ENCODE results near the gene HLA-E. TPM values are rescaled to one million over a fixed set of nuclear protein-coding genes. Genes with fewer than 3 reads are reported as not detected.
"Not testable (repeated sequence)": the region's sequence is repeated elsewhere in the genome, so short reads cannot be mapped to it uniquely, and the experiment has no call there.

HLA-E gene
- 465 and 1,088 TPM in 2 replicates for total RNA-seq

- DNase-seq (ENCODE audit: low read depth in 2 of 2) = peak; percentile 100
Observed at GRCh38 chr6:30489081-30490025, at the start of gene HLA-E. Gene HLA-E, plus strand, starts transcription at chr6:30489509. Its CDS starts 23 bp downstream, at chr6:30489532.

GRCh38 chr6:30441171-30441570, 48.1 kb upstream of the HLA-E start:
- no peak for DNase-seq (ENCODE audit: low read depth in 2 of 2)

GRCh38 chr6:30443657-30444450, 45.5 kb upstream of the HLA-E start:
- DNase-seq (ENCODE audit: low read depth in 2 of 2) = no peak

DNA sequence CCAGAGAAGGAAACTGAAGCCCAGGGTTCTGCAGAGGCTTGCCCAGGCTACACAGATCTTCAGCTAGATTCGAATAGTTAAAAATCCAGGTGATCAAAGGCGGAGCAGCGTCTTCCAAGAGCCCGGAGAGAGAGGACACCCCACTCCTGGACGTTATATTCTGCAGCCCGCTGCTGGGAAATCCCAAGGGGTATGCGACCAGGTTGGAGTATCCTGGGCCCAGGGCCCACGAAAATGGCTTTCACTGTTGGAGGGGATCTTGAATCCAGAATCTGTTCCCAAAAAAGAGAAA, 44.9 kb upstream of the HLA-E start:
- DNase-seq (ENCODE audit: low read depth in 2 of 2) = no peak

DNA sequence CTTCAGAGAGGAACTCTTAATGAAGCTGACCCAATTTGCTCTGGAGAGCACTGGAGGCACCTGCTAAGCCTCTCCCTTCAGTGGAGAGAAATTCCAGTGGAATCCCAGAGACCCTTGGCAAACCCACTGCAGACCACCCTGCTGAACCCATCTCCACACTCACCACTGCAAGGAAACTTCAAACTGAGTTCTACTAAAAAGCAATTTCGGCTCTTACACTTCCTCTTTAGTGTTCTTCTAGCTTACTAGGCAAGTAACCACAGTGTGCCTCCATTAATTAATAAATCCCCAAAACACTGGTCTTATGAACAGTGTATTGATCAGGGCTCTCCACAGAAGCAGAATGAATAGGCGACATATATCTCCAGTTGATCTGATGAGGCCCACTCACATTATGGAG, 43.0 kb upstream of the HLA-E start:
- no peak for DNase-seq (ENCODE audit: low read depth in 2 of 2)

- DNase-seq (ENCODE audit: low read depth in 2 of 2) = peak; percentile 21 to 26
Observed at GRCh38 chr6:30447237-30447636, 42.1 kb upstream of the HLA-E start.

DNA sequence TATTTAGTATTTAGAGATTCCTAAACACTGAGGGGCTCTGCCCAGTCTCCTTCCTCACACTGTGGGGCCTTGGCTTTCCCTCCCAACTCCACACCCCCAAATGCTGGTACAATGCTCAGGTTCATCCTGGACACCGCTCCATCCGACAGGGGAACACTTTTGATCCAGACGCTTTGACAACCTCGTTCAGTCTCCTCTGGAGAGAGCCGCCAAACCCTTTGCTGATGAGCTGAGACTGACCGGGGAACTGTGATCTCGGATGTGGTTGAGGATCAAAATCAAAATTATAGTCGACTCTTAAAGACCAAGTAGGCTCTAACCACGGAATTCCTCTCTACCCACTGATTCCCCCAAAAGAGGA, 38.8 kb upstream of the HLA-E start:
- DNase-seq (ENCODE audit: low read depth in 2 of 2) = no peak

DNA sequence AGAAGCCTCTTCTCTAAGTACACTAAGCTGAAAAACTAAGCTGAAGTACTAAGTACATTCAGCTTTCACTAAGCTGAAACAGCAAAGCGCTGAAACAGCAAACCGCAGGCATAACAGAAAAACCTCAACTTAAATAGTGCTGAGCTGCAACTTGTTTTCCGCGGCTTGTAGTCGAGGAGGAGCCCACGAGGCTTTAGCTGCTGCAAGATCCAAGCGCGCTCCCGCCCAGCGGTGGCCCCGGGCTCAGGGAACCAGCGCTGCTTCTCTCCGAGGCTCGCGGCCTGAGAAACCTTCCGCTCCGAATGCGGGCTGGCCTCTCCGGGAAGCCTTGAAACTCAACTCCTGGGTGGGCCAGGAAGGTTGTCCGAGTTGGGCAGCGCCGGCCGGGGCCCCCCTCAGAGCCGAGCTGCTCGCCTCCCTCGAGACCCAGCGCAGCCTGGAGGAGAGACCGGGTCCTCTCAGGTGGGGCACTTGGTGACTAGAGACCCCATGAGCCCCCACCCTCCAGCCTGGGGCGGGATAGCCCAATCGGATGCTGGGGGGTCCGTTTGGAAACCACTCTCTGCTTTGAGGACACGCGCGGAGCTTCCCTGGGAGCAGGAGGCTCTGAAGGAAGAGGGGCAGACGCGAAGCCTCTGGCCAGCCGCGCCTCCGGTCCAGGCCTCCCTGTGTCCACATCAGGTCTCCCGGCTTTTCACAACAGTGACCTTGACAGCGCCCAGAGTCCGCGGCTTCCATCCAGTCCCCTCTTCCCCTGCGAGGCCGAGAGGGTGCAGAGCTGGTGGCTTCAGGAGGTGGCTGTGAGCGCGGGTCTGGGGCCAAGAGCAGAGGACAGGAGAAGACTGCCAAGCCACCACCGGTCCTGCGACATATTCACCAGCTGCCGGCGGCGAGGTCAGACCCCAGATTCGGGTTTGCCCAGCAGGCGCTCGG, 38.1 kb upstream of the HLA-E start:
- DNase-seq (ENCODE audit: low read depth in 2 of 2) = no peak

- DNase-seq (ENCODE audit: low read depth in 2 of 2) = no peak
Observed at GRCh38 chr6:30452736-30453507, 36.4 kb upstream of the HLA-E start.

DNA sequence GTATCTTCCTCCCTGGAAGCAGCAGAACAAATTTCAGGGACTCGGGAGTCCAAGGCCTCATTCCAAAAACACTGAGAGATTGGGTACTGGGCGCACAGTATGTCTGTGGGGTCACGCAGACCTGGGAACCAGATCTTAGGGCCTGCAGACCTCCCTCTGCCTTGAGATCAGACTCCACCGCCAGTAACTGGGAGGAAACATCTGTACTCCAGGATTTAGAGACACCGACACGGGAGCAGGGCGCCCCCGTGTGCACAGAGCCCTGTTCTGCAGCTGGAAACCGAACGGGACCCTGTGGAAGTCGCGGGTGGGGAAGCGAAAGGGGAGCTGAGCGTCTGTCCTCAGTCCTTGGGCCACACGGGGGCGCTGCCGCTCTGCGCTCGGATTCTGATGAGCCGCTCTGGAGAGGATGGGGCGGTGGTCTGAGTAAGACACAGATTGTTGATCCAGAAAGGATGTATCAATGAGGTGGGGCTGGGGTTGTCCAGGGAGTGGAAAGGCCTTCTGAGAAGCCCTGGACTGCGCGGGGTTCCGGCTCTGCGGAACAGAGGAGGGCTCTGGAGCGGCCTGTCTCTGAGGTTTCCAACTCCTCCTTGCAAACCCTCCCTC, 35.7 kb upstream of the HLA-E start:
- DNase-seq (ENCODE audit: low read depth in 2 of 2) = peak; percentile 35 to 88

DNA sequence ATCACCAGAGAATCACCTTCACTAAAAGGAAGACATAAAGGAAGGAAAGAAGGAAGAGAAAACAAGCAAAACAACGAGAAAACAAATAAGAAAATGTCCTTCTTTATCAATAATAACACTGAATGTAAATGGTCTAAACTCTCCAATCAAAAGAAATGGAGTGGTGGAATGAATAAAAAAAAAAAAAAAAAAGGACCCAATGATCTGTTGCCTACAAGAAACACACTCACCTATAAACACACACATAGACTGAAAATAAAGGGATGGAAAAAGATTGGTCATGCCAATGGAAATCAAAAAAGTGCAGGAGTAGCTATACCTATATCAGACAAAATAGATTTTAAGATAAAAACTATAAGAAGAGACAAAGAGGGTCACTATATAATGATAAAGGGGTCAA, 30.2 kb upstream of the HLA-E start:
- no peak for DNase-seq (ENCODE audit: low read depth in 2 of 2)

GRCh38 chr6:30461055-30461454, 28.3 kb upstream of the HLA-E start:
- no peak for DNase-seq (ENCODE audit: low read depth in 2 of 2)

- DNase-seq (ENCODE audit: low read depth in 2 of 2) = no peak
Observed at GRCh38 chr6:30462482-30462881, 26.8 kb upstream of the HLA-E start.

DNA sequence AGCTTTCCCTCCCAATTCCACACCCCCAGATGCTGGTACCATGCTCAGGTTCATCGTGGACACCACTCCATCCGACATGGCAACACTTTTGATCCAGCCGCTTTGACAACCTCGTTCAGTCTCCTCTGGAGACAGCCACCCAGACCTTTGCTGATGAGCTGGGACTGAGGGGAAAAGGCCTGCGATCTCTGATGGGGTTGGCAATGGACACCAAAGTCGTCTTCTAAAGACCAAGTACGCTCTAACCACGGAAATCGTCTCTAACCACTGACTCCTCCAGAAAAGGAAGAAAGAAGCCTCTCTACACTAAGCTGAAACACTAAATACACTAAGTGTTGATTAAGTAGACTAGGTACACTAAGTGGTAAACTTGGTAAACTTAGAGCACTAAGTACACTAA, 26.1 kb upstream of the HLA-E start:
- DNase-seq (ENCODE audit: low read depth in 2 of 2) = no peak

DNA sequence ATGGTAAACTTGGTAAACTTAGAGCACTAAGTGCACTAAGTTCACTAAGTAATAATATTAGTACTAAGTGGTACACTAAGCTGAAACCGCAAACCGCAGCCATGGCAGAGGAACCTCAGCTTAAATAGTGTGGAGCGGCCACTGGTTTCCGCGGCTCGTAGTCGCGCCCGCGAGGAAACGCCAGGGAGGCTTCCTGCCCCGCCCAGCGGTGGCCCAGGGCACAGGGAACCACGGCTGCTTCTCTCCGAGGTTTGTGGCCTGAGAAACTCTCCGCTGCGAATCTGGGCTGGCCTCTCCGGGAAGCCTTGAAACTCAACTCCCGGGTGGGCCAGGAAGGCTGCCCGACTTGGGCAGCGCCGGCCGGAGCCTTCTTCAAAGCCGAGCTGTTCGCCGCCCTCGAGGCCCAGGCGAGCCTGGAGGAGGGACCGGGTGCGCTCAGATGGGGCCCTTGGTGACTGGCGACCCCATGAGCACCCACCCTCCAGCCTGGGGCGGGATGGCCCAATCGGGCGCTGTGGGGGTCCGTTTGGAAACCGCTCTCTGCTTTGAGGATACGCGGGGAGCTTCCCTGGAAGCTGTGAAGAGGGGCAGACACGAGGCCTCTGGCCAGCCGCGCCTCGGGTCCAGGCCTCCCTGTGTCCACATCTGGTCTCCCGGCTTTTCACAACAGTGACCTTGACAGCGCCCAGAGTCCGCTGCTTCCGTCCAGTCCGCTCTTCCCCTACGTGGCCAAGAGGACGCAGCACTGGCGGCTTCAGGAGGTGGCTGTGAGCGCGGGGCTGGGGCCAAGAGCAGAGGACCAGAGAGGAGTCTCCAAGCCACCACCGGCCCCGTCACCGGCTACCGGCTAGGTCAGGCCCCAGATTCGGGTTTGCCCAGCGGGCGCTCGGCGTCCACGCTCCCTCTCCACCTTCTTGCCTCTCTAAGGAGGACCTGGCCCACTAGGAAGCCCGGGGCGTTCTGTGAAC, 25.4 kb upstream of the HLA-E start:
- no peak for DNase-seq (ENCODE audit: low read depth in 2 of 2)

DNA sequence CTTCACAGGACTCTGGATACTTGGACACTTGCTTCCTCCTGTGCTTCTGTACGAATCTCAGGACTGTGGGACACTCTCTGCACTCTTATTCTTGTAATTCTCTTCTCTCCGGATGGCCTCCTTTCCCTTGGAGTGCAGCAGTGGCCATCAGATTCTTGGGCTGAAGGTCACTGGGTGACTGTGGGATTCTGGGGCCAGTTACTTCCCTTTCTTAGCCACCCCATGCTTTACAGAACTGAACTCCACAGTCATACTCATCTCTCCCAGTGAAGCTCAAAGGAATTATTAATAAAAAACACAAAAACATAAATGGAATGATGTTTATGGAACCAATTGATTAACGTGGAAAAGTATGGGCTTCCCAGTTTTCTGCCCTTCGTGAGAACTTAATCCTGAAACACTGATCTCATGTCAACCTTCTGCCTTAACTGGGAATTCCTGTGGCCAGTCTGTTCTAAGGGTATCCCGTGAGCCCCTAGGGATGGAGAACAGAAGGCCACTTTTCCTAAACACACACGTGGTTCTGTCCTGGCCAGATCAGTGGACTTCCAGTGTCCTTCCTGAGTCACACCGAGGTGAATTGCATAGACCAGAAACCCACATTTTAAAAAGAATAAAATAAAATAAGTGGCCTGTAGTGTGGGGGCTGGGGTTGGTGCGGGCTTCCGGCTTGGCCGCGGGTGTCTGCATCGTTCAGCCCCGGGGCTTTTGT, 23.6 kb upstream of the HLA-E start:
- DNase-seq (ENCODE audit: low read depth in 2 of 2) = no peak

DNA sequence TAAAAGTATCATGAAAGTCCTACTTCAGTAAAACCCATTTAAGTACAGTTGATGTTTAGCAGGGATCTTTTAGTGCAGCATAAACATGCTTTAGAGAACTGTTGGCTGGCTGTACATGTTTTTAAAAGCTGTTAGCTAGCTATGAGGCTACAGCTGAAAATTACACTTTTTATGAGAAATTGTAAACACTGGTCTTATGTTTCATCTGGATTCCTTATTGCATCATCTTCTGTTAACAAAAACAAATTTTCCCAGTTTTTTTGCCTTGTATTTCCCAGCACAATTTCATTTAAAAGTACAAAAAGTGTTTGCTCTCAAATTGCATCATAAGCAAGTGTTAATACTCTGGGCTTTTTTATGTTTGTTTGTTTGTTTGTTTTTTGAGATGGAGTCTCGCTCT, 18.3 kb upstream of the HLA-E start:
- no peak for DNase-seq (ENCODE audit: low read depth in 2 of 2)

- DNase-seq (ENCODE audit: low read depth in 2 of 2) = not testable (repeated sequence)
Observed at GRCh38 chr6:30475116-30475515, 14.2 kb upstream of the HLA-E start.

Data from dermis microvascular lymphatic vessel endothelial cell (primary cell).